GM19025 (cell line): ENCODE measurements around the gene SGMS1.
"Not testable (repeated sequence)": the region's sequence is repeated elsewhere in the genome, so short reads cannot be mapped to it uniquely, and the experiment has no call there.

ENCODE experiments used
- ATAC-seq: cut with Tn5 transposase; IDR thresholded peaks from one replicate; pipeline ENCODE4 v1.9.1; 2021; ENCODE audit warnings: mild to moderate bottlenecking, low read depth, moderate library complexity; ENCODE audit not compliant: unreplicated experiment

The SGMS1 gene

GRCh38 chr10:50437248-50437647 lies 186.5 kb downstream of the SGMS1 start:
- no peak for ATAC-seq

GRCh38 chr10:50436805-50437204 lies 187.0 kb downstream of the SGMS1 start:
- ATAC-seq = no peak

GRCh38 chr10:50432211-50433009 lies 191.3 kb downstream of the SGMS1 start:
- ATAC-seq = peak; percentile 27

GRCh38 chr10:50431791-50432190 lies 192.0 kb downstream of the SGMS1 start:
- peak; percentile 84 for ATAC-seq

GRCh38 chr10:50431133-50431532 lies 192.6 kb downstream of the SGMS1 start:
- no peak for ATAC-seq

- ATAC-seq = peak; percentile 73
Measured at GRCh38 chr10:50426485-50426884, 197.3 kb downstream of the SGMS1 start.

GRCh38 chr10:50425215-50425614 lies 198.5 kb downstream of the SGMS1 start:
- ATAC-seq = not testable (repeated sequence)

GRCh38 chr10:50423448-50423847 lies 200.3 kb downstream of the SGMS1 start:
- no peak for ATAC-seq

GRCh38 chr10:50422259-50422658 lies 201.5 kb downstream of the SGMS1 start:
- ATAC-seq = no peak

GRCh38 chr10:50421026-50421719 lies 202.6 kb downstream of the SGMS1 start:
- ATAC-seq = peak; percentile 28

GRCh38 chr10:50420196-50420595 lies 203.6 kb downstream of the SGMS1 start:
- ATAC-seq = no peak

- ATAC-seq = no peak
Measured at GRCh38 chr10:50419756-50420155, 204.0 kb downstream of the SGMS1 start.

- ATAC-seq = no peak
Measured at GRCh38 chr10:50419091-50419490, 204.7 kb downstream of the SGMS1 start.

GRCh38 chr10:50417886-50418830 lies 205.6 kb downstream of the SGMS1 start:
- ATAC-seq = peak; percentile 78

- peak; percentile 13 for ATAC-seq
Measured at GRCh38 chr10:50417486-50417885, 206.3 kb downstream of the SGMS1 start.

GRCh38 chr10:50416881-50417280 lies 206.9 kb downstream of the SGMS1 start:
- no peak for ATAC-seq

GRCh38 chr10:50416181-50416824 lies 207.5 kb downstream of the SGMS1 start:
- ATAC-seq = no peak

- ATAC-seq = no peak
Measured at GRCh38 chr10:50415292-50415691, 208.5 kb downstream of the SGMS1 start.

GRCh38 chr10:50410066-50410811 lies 213.5 kb downstream of the SGMS1 start:
- ATAC-seq = no peak
